GM12891 (cell line): Measurements from ENCODE around the gene MRPL43.

Source experiments
- PAX5 ChIP-seq: IDR thresholded peaks from 2 replicates; pipeline ENCODE4 v1.6.1; 2011; ENCODE audit warnings: low read length, moderate library complexity, mild to moderate bottlenecking; ENCODE audit not compliant: insufficient read depth, severe bottlenecking
- POLR2A ChIP-seq: IDR thresholded peaks from 2 replicates; pipeline ENCODE4 v1.6.1; 2011; ENCODE audit warnings: low read depth, low read length, control low read depth
- POLR2AphosphoS5 ChIP-seq: IDR thresholded peaks from 2 replicates; pipeline ENCODE4 v1.6.1; 2011; ENCODE audit warnings: low read depth, low read length, control low read depth
- POU2F2 ChIP-seq: IDR thresholded peaks from 2 replicates; pipeline ENCODE4 v1.6.1; 2011; ENCODE audit warnings: low read depth, mild to moderate bottlenecking, control low read depth, low read length, moderate library complexity
- SPI1 ChIP-seq: IDR thresholded peaks from 2 replicates; pipeline ENCODE4 v1.6.1; 2011; ENCODE audit warnings: low read depth, low read length, control low read depth
- TAF1 ChIP-seq: IDR thresholded peaks from 2 replicates; pipeline ENCODE4 v1.6.1; 2011; ENCODE audit warnings: low read depth, low read length, control low read depth

DNA sequence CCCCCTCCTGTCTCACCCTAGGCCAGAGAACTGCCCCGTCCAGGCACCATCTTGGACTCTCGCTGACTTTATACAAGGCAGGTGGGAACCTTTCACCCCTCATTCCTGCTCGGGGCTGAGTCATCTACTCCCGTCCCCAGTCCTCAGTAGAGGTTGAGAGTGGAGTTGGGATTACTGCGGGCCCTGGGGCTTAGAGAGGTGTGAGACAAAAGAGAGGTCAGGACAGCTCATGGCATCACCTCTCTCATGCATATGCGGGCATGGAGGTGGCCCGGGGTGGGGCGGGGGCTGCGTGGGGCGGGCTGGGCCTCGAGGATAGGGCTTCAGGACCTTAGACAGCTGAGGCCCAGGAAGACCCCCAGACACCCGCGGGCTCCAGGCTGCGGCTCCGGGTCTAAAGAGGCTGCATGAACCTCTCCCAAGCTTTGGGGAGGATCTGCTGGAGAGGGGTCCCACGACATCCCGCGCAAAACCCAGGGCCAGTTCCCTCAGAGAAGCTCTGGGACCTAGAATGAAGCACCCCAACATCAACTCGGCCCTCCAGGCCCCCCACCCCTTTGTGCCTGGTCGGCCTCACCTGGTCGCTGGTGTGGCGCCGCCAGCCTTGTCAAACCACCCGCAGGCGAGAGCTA, 43.3 kb upstream of the MRPL43 start:
- TF ChIP-seq POLR2AphosphoS5: no peak
- no peak for TF ChIP-seq POLR2A
- no peak for TF ChIP-seq TAF1
- TF ChIP-seq PAX5: no peak
- TF ChIP-seq SPI1: no peak
- TF ChIP-seq POU2F2: no peak
